Mammary epithelial cell (primary cell): ENCODE results near the gene FZD7.

Experiments
- CTCF ChIP-seq, 2 donors: IDR thresholded peaks in 1 of 2; conservative IDR thresholded peaks in 1 of 2; 2 replicates each; pipeline ENCODE4 v1.5.1; 2011 to 2012; ENCODE audit warnings: inconsistent platforms in 2 of 2, low read length in 2 of 2, mild to moderate bottlenecking in 2 of 2, control low read depth in 1 of 2, low read depth in 1 of 2; ENCODE audit not compliant: insufficient read depth in 1 of 2; ENCODE audit errors: extremely low read depth in 1 of 2
- EZH2 ChIP-seq: IDR thresholded peaks from 2 replicates; pipeline ENCODE4 v1.6.1; 2012; ENCODE audit warnings: low read length, inconsistent platforms, borderline replicate concordance

GRCh38 chr2:202051499-202052161, 18.0 kb downstream of the FZD7 start:
- TF ChIP-seq EZH2 (no peak), CTCF (conservative IDR thresholded peaks at IDR 0.05 in 1 of 2, IDR thresholded peaks at IDR 0.05 in 1 of 2; ENCODE audit: extremely low read depth in 1 of 2, insufficient read depth in 1 of 2, low read depth in 1 of 2, low read length in 2 of 2) (no peak)
